WTC11 (cell line): ENCODE data around the gene GSK3B. TPM values are rescaled to one million over a fixed set of nuclear protein-coding genes. Genes with fewer than 3 reads are reported as not detected.

Experiments used
- ATAC-seq: fragments of 200-7000 bp; cut with Tn5 transposase; 2 replicates; pipeline ENCODE4 v1.10.0; 2021; ENCODE audit warnings: mild to moderate bottlenecking, moderate library complexity
- CTCF ChIA-PET: fragments of 300-600 bp; sonication (Branson Sonifier 250); formaldehyde crosslinking; loops from one replicate; lab custom pipeline; 2021; ENCODE audit warnings: antibody characterized with exemption; lab: Charles Lee
- POLR2A ChIA-PET: fragments of 350-600 bp; sonication (Branson Sonifier 250); formaldehyde crosslinking; loops from one replicate; lab custom pipeline; 2021; ENCODE audit warnings: antibody characterized with exemption; lab: Charles Lee
- DNase-seq: peaks from one replicate; pipeline ENCODE4 v3.0.0; 2021; ENCODE audit warnings: low spot score
- H3K27ac Mint-ChIP-seq: 2 replicates; pipeline ENCODE4 v1.8.0; 2021; ENCODE audit warnings: mixed read lengths
- H3K27me3 Mint-ChIP-seq: 2 replicates; pipeline ENCODE4 v1.8.0; 2021; ENCODE audit warnings: low read depth, mild to moderate bottlenecking, moderate library complexity, mixed read lengths
- H3K36me3 Mint-ChIP-seq: 2 replicates; pipeline ENCODE4 v1.8.0; 2021; ENCODE audit warnings: mixed read lengths
- H3K4me1 Mint-ChIP-seq: 2 replicates; pipeline ENCODE4 v1.8.0; 2022; ENCODE audit warnings: mixed read lengths
- H3K4me3 Mint-ChIP-seq: 2 replicates; pipeline ENCODE4 v1.8.0; 2021; ENCODE audit warnings: mild to moderate bottlenecking, moderate library complexity, mixed read lengths
- H3K9me3 Mint-ChIP-seq: 2 replicates; pipeline ENCODE4 v1.8.0; 2021; ENCODE audit warnings: mixed read lengths
- ATF3 ChIP-seq: sonication (generic); formaldehyde crosslinking; conservative IDR thresholded peaks from 2 replicates; pipeline ENCODE4 v1.8.1; 2022; ENCODE audit warnings: mild to moderate bottlenecking, missing genetic modification reagents
- E2F5 ChIP-seq: sonication (generic); formaldehyde crosslinking; IDR thresholded peaks from 2 replicates; pipeline ENCODE4 v1.8.1; 2022; ENCODE audit warnings: mild to moderate bottlenecking, moderate library complexity, missing genetic modification reagents
- FOXJ3 ChIP-seq: sonication (generic); formaldehyde crosslinking; IDR thresholded peaks from 2 replicates; pipeline ENCODE4 v1.9.0; 2021; ENCODE audit warnings: missing genetic modification reagents, mild to moderate bottlenecking, borderline replicate concordance
- IRF1 ChIP-seq: sonication (generic); formaldehyde crosslinking; IDR thresholded peaks from 2 replicates; pipeline ENCODE4 v1.8.0; 2023; ENCODE audit warnings: missing genetic modification reagents
- NFATC4 ChIP-seq: fragments of 250-450 bp; sonication (Bioruptor Pico); IDR thresholded peaks from 2 replicates; pipeline ENCODE4 v1.9.0; 2021; ENCODE audit warnings: mild to moderate bottlenecking
- NFYB ChIP-seq: sonication (generic); formaldehyde crosslinking; conservative IDR thresholded peaks from 2 replicates; pipeline ENCODE4 v1.8.0; 2022; ENCODE audit warnings: low read depth, missing genetic modification reagents
- SOX15 ChIP-seq: fragments of 250-450 bp; sonication (Bioruptor Pico); IDR thresholded peaks from 2 replicates; pipeline ENCODE4 v1.9.0; 2021; ENCODE audit warnings: mild to moderate bottlenecking
- SP1 ChIP-seq: sonication (generic); formaldehyde crosslinking; conservative IDR thresholded peaks from 2 replicates; pipeline ENCODE4 v1.8.1; 2022; ENCODE audit warnings: missing genetic modification reagents
- TCF7 ChIP-seq: sonication (generic); formaldehyde crosslinking; IDR thresholded peaks from 2 replicates; pipeline ENCODE4 v1.8.0; 2022; ENCODE audit warnings: mild to moderate bottlenecking, low read depth, missing genetic modification reagents, moderate library complexity
- USF1 ChIP-seq: sonication (generic); formaldehyde crosslinking; IDR thresholded peaks from 2 replicates; pipeline ENCODE4 v1.8.0; 2022; ENCODE audit warnings: mild to moderate bottlenecking, missing genetic modification reagents
- ZBTB43 ChIP-seq: sonication (generic); formaldehyde crosslinking; IDR thresholded peaks from 2 replicates; pipeline ENCODE4 v1.8.1; 2023; ENCODE audit warnings: mild to moderate bottlenecking, missing genetic modification reagents
- ZMAT4 ChIP-seq: fragments of 250-450 bp; sonication (Bioruptor Pico); IDR thresholded peaks from 2 replicates; pipeline ENCODE4 v1.9.0; 2021; ENCODE audit warnings: mild to moderate bottlenecking
- ZNF121 ChIP-seq: sonication (generic); formaldehyde crosslinking; IDR thresholded peaks from 2 replicates; pipeline ENCODE4 v1.8.0; 2023; ENCODE audit warnings: missing genetic modification reagents
- ZNF232 ChIP-seq: sonication (generic); formaldehyde crosslinking; IDR thresholded peaks from 2 replicates; pipeline ENCODE4 v1.8.0; 2022; ENCODE audit warnings: mild to moderate bottlenecking, missing genetic modification reagents
- ZNF263 ChIP-seq: sonication (generic); formaldehyde crosslinking; IDR thresholded peaks from 2 replicates; pipeline ENCODE4 v1.8.1; 2022; ENCODE audit warnings: low read depth, mild to moderate bottlenecking, moderate library complexity, missing genetic modification reagents
- ZNF281 ChIP-seq: sonication (generic); formaldehyde crosslinking; IDR thresholded peaks from 2 replicates; pipeline ENCODE4 v1.8.0; 2023; ENCODE audit warnings: mild to moderate bottlenecking, missing genetic modification reagents
- ZNF396 ChIP-seq: fragments of 250-450 bp; sonication (Bioruptor Pico); IDR thresholded peaks from 2 replicates; pipeline ENCODE4 v1.8.0; 2021; ENCODE audit warnings: mild to moderate bottlenecking, moderate library complexity, borderline replicate concordance
- ZNF425 ChIP-seq: fragments of 250-450 bp; sonication (Bioruptor Pico); conservative IDR thresholded peaks from 2 replicates; pipeline ENCODE4 v1.9.0; 2021; ENCODE audit warnings: mild to moderate bottlenecking
- ZSCAN18 ChIP-seq: fragments of 250-450 bp; sonication (Bioruptor Pico); IDR thresholded peaks from 2 replicates; pipeline ENCODE4 v2.1.2; 2022; ENCODE audit warnings: mild to moderate bottlenecking, moderate library complexity
- total RNA-seq: library from RNA; stranded (reverse); gene quantifications from 3 replicates; pipeline ENCODE4 v1.2.3, GENCODE V29; 2021

The GSK3B gene
- total RNA-seq, 1 experiment from 2014 or later = 48.9 TPM

GRCh38 chr3:120048355-120049041 is 45.7 kb downstream of the GSK3B start:
- Mint-ChIP-seq H3K27ac (no peak overlapping the region), H3K27me3 (no peaks in the 10 kb centered on the region; the same call in 1 of the 2 replicates), H3K4me3 (no peak overlapping the region)
- POLR2A ChIA-PET = no interaction called here
- no peak for ATAC-seq
- TF ChIP-seq NFATC4 (no peak), USF1 (CRISPR knock-in tag) (no peak), ZBTB43 (no peak), E2F5 (CRISPR knock-in tag) (no peak), IRF1 (CRISPR knock-in tag) (no peak), FOXJ3 (no peak), TCF7 (no peak), SP1 (CRISPR knock-in tag) (no peak), ZNF121 (CRISPR knock-in tag) (no peak), ZNF281 (CRISPR knock-in tag) (no peak), ZSCAN18 (no peak), ATF3 (no peak), ZNF396 (CRISPR knock-in tag) (no peak), ZNF425 (CRISPR knock-in tag) (no peak), SOX15 (CRISPR knock-in tag) (no peak), ZNF232 (CRISPR knock-in tag) (no peak), ZMAT4 (CRISPR knock-in tag) (no peak), NFYB (CRISPR knock-in tag) (no peak), ZNF263 (CRISPR knock-in tag) (no peak)
- TF ChIP-seq, all 79 proteins: peak for 0
- DNase-seq = no peak
- H3K4me1 Mint-ChIP-seq = peaks cover 31% of the 10 kb centered on the region
- CTCF ChIA-PET = no interaction called here
- H3K36me3 Mint-ChIP-seq = peaks cover 29% of the 10 kb centered on the region
- H3K9me3 Mint-ChIP-seq = peaks cover 27% of the 10 kb centered on the region
